ENCODE measurements around the gene DOCK11.

- TF ChIP-seq CTCF (IDR thresholded peaks at IDR 0.05; ENCODE audit: low read length) (no peak), EZH2 (IDR thresholded peaks at IDR 0.05; ENCODE audit: borderline replicate concordance, low read length) (no peak)
Measured at GRCh38 chrX:118612290-118612689, 116.7 kb downstream of the DOCK11 start.
